ENCODE measurements around the gene PELI2.

PELI2 gene

DNA sequence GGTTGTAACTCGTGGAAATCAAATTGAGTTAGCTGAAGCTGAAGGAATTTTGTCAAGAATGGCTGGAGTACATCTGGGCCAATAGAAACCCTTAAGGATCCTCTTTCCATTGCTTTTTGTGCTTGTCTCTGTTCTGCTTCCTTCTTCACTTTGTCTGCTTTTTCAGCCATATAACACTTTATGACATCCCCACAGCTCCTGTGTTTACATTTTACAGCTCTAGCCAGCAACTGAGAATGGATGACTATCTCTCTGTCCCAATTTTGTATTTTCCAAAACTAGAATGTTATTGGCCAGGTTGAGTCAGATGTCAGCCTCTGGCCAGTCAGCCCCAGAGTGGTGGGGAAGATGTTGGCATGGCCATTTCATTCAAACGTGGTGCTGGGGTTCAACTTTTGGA is 57.6 kb downstream of the PELI2 start:
- no peak for DNase-seq

DNA sequence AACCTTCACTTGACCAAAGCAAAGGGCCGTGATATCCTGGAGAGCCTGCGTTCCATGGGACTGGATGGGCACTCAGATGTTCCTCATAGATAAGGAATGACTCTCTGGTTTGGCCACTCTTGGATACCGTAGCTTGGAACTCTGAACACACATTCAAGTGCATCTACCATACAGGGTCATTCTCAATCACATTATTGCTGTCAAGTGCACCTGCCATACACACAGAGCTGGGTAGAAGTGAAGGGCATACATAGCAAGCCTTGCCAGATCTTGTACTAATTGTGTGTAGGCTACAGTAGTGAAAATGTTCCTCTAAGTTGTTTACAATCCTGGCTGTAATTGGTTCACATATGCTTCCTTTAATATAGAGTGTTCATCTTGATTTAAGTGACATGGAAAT is 58.3 kb downstream of the PELI2 start:
- DNase-seq: no peak

DNA sequence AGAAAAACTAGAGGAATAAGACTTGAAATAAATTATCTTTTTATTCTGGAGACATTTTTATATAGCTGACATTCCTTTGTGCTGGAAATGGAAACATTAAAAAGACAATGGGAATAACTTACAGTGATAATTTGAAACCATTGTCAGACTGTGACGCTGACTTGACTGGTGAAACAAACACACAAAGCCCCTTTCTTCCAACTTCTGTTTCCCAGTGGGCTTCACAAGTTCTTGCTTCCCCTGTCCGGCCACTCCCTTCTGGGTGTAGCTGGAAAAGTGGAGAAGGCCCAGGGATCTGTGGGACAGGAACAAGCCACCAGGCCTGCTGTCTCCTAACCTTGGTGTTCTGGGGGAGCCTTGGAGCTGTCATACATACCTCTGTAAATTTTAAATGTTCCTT is 58.8 kb downstream of the PELI2 start:
- no peak for DNase-seq

DNA sequence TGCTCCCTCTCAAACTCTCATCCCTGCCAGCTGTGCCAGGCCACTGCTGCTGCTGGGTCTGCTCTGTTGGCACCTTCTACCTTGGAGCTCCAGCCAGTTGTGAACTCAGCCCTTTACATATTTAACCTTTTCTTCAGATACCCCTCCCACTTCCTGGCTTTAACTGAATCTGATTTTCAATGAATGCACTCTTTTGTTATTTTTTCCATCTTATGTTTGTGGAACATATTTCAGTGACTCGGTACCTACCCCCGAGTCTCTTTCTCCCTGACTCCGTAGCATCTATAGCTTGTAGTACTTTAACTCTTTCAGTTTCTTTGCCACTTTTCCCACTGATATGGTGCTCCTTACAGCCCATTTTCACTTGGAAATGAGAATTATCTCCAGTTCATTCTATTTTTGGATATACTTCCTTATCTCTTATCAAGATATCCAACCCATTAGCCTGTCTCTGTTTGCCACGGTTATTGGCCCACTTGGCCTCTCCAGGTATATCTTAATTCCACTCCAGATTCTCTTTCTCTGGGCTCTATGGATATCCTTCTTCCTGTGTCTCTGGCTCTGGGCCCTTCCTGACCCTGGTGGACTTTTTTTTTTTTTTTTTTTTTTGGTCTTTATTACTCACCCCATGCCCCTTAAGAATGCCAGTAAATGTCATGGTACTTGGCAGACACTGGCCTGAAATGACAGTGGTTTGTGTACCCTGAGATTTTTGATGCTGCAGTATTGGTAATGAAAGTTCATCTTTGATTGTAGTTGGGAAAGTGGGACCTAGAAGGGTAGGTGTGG is 62.7 kb downstream of the PELI2 start:
- DNase-seq: no peak

DNA sequence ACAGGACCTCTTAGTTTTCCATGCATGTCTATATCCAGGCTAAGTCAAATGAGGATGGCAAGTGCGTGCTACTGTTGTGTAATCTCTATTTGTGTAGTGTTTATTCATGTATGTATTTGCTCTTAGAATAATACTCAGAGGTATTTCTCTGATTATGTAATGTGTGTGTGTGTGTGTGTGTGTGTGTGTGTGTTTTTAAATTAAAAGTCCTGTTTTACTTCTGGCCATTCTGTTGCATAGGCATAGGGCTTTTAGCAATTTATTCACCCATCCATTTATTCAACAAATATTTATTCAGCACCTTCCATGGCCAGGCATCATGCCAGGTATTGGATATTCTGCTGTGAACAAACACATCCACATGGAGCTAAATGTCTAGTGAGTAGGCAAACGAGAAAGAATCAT is 63.5 kb downstream of the PELI2 start:
- DNase-seq: no peak

DNA sequence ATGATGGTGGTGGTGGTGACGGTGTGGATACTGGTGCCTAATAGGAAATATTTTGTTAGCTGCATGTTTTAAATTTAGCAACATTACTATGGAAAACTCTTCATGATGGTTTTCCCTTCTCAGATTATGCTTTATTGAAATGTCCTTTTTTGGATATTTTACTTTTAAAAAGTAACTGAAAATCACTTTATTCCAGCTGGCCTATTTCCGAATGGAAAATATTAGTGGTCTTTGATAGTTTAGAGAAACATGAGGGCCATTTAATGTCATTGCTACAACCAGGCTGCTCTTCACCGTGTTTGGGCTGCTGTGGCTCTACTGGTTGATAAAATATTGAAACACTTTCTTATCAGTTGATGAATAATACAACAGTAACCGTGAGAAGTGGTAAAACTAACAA is 64.2 kb downstream of the PELI2 start:
- DNase-seq: no peak

DNA sequence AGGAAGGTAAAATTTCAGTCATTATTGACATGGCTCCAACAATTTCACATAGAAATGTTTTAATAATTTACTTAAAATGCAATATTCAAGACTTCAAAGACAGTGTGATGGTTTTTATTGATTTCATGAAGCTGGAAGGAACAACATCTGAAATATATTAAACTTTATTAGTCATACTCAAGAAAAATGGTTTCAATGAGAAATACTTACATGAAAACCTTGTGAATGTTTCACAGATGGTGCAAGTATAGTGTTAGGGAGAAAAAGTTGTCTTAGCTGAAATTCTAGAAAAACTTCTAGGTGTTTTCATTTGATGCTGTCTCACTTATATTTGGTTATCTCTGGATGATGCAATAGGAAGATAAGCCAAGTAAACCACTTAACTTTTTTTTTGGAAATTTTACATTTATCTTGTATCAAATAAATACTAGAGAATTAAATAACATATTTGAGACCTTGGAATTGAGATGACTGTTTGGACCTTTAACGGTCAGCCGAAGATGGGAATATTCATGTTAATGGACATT is 65.5 kb downstream of the PELI2 start:
- no peak for DNase-seq

DNA sequence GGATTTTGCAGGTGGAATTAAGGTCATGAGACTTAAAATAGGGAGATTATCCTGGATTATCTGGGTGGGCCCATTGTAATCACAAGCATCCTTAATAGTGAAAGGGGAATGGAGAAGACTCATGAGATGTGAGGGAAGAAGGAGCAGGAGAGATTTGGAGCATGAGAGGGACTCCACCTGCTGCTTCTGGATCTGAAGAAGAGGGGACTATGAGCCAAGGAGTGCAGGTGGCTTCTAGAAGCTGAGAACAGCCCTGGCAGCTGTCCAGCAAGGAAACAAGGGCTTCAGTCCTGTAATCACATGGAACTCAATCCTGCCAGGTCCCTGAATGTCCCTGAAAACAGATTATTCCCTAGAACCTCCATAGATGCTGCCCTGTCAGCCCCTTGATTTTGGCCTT is 67.8 kb downstream of the PELI2 start:
- DNase-seq: no peak

DNA sequence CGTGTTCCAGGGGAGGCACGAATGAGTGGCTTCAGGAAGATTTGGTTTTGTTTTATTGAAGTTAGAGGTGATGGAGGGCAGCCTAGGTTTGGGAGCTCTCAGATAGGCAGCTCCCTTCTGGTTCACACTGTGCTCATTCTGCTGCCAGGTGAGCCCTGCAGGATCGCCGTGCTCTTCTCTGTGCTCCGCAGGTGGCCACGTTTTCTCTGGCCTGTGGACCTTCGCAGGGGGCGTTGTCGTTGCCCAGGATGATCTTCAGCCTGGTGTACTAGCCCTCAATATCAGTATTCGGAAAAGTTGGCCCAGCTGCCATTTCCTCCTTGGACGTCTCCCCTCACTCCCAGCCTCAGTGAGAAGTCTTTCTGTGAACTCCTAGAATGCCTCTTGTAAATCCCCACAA is 69.5 kb downstream of the PELI2 start:
- DNase-seq: no peak

DNA sequence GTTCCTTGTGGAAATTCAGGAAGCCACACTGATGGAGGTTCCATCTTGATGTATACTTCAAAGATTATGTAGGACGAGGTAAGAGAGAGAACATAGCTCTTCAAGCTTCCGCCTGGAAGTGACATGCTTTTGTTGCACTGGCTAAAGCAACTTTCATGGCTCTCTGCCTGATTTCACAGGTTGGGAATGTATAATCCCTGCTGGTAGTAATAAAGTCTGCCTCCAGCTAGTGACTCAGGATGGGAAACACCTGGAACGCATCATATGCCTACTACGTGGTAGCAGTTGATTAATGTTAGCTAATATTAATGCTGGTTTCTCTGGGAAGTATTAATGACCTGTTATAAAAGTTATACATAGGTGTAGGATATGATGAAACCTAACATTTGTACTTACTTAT is 71.1 kb downstream of the PELI2 start:
- no peak for DNase-seq

DNA sequence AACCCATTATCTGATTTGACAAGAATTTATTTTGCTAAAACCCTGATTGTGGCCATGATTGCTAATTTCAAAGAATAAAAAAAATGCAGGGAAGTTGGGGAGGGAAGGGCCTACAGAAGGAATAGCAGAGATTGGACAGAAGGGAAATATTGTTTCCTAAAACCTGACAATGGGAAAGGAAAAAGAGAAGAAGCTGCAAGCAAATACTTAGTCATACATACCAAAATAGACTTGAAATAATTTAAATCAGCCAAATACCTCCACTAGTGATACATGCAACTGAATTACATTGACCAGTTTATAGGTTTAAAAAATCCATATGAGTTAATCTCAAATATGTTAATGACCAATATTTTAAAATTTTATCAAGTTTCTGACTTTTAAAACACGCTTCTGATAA is 75.1 kb downstream of the PELI2 start:
- DNase-seq: no peak

DNA sequence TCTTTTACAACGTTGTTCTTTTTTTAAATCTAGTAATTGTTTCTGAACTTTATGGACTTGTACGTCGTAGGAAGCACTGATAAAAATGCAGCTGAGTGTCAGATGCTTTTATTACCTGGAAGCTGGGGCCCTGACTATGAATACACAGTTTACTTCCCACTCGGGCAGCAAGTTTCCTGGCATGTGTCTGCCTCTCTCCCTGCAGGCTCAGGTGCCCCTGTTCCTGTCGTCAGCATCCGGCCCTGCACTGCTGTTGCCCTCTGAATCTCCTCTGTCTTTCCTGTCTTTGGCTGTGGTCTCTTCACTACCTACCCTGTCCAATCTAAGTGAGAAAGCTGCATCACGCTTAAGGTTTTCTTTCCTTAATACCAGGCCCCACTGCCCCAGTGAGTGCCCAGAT is 75.8 kb downstream of the PELI2 start:
- no peak for DNase-seq

DNA sequence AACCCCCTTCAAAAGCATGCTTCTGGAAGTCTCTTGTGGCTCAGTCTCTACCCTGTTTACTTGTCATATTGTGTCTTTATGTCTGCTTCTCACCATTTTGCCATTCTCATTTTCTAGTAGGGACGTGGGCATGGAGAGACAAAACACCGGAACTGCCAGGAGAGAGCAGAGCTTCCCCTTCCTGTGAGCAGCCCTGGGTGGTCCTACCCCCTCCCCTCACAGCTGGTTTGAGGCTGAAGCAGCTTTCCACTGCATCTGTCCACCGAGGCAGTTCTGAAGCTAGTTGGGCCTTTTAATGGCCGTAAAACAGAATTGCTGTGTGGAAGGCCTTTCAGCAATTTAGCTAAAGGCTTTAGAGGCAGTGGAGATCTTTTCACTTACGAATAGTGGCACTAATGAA is 77.0 kb downstream of the PELI2 start:
- peak; percentile 61 for DNase-seq

DNA sequence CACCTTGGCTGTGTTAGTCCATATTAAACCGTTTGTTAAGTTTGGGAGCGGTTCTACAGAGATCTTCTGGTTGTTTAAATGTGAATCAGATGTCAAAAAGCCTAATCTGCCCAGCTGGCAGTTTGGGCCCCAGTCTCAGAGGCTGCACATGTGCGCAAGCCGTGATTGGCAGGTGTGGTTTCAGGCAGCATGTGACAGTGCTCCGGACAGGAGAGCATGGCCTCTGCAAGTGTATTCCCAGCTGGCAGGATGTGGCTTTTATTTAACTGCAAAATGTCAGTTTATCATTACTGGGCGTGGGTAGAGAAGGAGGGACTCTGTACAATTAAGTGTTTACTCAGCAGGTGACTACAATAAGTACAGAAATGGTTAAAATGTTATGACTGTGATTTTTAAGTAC is 77.5 kb downstream of the PELI2 start:
- DNase-seq: peak; percentile 54

DNA sequence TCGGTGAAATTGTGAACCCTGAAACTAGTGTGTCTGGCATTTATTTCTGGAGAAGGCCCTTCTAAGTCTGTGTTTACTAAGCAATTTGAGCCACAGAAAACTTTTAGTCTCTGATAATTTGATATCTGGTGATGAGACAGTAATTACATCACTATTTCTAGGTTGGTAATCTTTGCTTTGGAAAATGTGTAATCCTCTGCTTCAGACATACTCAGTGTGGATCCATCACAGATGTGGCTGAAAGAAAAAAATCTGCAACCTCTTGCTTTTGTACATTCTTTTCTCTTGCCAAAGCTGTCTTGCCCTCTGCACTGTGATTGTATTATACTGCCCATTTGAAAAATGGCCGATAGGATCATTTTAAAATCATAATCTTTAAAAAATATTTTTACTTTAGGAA is 78.1 kb downstream of the PELI2 start:
- DNase-seq: no peak

DNA sequence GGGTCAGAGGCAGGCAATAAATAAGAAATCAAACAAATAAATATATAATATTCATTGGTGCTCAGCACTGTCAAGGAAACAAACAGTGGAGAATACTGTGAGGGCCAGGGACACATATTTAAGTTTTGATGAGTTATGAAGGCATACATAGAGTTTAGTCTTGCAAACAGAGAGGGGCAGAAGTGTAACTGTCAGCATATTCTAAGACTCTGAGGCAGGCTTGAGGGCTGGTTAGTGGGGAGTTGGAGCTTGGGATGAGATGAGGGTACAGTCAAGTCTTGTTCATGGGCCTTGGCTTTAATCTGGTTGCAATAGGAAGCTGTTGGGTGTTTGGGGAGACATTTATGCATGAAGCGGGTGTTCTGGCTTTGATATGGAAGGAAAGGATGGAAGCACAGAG is 78.9 kb downstream of the PELI2 start:
- no peak for DNase-seq

DNA sequence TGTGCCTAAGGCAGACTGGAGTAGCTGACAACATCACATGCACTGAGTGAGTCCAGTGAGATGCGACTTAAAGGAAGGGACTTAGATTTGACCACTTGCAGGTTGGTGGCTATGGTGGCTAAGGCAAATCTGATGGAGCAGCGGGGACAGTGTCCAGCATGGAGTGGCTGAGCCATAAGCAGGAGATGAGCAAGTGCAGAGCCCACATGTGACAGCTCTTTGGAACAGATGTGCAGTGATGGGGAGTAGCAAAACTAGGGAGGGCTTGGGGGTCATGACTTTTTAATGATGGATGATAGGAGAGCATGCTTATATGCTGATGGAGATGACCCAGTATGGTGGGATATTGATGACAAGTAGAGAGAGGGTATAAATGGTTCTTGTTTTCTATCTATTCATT is 80.2 kb downstream of the PELI2 start:
- no peak for DNase-seq

DNA sequence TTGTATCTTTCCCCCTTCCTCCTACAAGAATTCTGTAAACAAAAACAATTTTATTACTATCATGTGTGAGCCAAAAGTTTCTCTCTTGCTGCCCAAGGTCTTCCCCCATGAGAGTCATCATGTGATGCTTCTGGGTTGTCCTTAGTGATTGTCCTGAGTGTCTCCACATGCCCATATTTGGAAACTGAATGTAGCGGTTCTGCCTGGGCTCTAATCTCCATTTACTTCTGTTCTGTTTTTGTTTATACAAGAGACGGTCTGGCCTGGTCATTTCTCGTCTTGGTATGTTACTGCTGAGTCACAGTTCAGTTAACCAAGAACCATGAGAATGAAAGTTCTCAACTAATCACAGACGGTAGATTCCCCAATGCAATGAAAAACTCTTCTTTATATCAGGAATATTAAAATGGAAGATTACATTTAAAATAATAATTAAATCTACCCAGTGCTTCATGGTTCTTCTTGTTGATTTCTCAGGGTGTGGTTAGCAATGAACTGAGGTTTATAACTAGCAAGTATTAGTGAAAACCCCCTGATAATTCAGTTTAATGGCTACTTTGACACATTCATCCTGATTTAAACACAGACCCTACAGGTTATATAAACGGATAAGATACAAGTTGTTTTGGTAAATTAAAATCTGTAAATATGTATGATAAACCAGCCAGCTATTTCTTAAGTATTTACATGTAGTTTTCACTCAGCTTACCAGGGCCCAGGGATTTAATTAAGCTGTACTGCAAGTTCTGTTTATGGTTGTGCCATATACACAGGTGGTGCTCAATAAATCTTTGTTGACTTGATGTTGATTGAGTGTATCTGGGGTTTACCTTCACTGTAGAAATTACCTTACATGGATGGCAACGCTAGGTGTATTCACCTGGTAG is 81.1 kb downstream of the PELI2 start:
- DNase-seq: no peak

DNA sequence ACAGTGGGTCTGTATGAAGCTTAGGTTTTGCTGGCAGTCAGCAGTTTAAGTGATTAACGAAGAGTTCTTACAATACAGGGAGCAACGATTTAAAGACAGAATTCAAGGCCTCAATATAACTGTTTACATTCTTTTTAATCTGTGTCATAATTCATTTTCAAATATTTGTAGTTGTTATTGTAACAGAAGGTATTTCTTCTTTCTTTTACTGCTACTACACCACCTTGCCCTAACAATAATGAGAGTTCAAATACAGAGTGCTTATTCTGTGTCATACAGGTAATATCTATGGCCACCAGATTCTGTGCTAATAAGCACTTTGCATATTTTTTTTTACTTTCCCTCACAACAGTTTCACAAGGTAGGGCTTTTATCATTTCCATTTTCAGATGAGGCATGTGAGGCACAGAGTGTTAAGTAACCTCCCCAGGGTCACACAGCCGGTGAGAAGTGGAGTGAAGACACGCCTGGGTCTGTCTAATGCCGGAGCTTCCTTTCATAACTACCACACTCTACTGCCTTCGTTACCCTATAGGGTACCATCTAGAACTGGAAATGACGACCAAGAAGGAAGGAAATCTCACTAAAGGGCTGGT is 81.9 kb downstream of the PELI2 start:
- no peak for DNase-seq

DNA sequence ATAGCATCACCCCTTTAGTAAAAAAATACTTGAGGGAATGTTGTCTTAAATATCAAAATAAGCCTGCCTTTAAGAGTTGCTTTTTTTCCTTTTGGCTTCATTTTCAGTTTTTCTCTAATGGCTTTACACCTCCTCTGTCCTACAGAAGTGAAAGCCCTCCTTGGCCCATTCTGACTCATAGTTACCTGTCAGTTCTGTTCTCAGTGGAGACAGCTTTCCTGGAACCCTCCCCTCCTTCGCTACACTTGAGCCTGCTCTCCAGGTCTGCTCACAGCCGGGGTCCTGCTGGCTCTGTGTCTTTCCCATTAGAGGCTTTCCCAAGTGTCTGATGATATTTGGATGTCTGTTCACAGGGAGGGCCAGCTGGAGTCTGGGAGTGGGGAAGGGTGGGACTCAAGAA is 84.0 kb downstream of the PELI2 start:
- DNase-seq: no peak

DNA sequence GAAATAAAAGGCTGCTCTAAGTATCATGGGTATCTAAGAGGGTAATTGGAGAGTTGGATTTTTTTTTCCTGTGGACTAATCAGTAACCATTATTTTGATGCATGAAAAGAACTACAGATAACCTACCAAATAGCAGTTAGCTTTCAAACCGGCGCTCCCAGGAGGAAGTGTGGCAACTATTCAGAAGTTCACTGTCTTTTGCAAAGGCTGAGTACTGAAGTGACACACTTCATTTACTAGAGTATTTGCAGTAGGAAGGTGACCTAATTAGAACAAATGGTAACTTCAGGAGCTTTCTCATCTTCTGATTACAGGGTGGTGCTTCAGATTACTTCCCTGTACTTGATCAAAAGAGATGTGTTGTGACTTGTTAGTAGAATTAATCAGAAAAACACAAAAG is 87.7 kb downstream of the PELI2 start:
- DNase-seq: no peak

DNA sequence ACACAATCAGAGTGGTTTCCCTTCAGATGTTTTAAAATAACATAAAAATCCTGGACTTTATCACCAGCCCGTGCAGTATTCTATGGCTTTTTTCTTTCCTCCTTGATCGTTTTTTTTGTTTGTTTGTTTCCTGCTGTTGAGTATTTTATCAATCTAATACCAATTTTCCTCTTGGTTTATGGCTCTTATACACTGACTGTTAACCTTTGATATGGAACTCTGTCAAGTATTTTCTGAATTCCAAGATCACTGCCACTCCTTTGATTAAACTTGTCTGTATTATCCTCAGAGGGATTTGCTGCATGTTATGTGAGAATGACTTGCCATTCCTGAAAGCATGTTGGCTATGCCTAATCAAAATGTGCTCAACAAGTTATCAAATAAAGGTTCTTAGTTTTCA is 88.4 kb downstream of the PELI2 start:
- no peak for DNase-seq

DNA sequence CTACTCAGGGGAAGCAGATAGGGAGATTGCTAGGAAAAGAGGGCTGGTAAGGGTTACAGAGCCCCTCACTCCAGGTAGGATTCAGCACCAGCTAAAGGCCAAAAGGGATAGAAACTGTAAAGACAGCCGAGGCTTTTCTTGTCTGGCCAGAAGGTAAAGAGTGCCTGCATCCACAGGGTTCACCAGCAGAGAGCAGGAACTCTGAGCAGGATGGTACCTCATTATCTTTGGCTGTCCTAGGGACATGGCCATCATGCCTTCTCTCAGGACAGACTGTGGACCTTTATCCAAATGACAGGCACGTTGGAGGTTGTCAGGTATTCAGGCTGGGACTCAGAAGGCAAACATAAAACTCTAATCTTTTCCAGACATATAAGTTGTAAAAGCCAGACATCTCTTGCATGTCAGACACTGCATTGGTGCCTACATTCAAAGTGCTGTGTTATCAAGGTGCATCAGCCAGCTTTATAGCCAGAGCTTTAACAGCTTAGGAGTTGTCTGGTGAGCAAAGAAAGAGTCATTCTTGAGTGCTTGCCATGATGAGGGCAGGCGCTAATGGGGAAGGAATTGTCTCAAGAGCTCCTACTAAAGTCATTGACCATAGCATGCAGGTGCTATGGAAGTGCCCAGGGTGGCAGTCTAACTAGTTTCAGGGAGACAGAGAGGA is 89.5 kb downstream of the PELI2 start:
- no peak for DNase-seq

Data from eye (tissue), 1 donor.